Type B pancreatic cell (in vitro differentiated cells): ENCODE data around the gene CELF3. TPM values are rescaled to one million over a fixed set of nuclear protein-coding genes. Genes with fewer than 3 reads are reported as not detected.
"Not testable (repeated sequence)": the region's sequence is repeated elsewhere in the genome, so short reads cannot be mapped to it uniquely, and the experiment has no call there.

Source experiments
- DNase-seq: peaks from one replicate; pipeline ENCODE4 v3.0.0; 2021; ENCODE audit warnings: mixed read lengths; ENCODE audit not compliant: unreplicated experiment; ENCODE audit errors: extremely low spot score
- H3K27ac Mint-ChIP-seq: 2 replicates; pipeline ENCODE4 v1.8.0; 2021; ENCODE audit warnings: mild to moderate bottlenecking, mixed read lengths
- H3K27me3 Mint-ChIP-seq: 2 replicates; pipeline ENCODE4 v1.8.0; 2021; ENCODE audit warnings: mixed read lengths
- H3K36me3 Mint-ChIP-seq: 2 replicates; pipeline ENCODE4 v1.8.0; 2021; ENCODE audit warnings: mixed read lengths
- H3K4me1 Mint-ChIP-seq: one replicate; pipeline ENCODE4 v1.8.0; 2021; ENCODE audit warnings: mixed read lengths; ENCODE audit not compliant: unreplicated experiment
- H3K4me3 Mint-ChIP-seq: 2 replicates; pipeline ENCODE4 v1.8.0; 2021; ENCODE audit warnings: mild to moderate bottlenecking, mixed read lengths
- H3K9me3 Mint-ChIP-seq: 2 replicates; pipeline ENCODE4 v1.8.0; 2021; ENCODE audit warnings: mixed read lengths
- total RNA-seq: library from RNA; stranded (reverse); gene quantifications from 2 replicates; pipeline ENCODE4 v1.2.1, GENCODE V29; 2021; ENCODE audit warnings: low replicate concordance
- TF ChIP-seq, protein P1 (sequence below): fragments of 200-600 bp; sonication (generic); conservative IDR thresholded peaks from 2 replicates; pipeline ENCODE4 v1.5.0; 2021; ENCODE audit warnings: antibody characterized with exemption, mild to moderate bottlenecking

The CELF3 gene
- total RNA-seq, 1 donor from 2014 or later, result 17.9 TPM

GRCh38 chr1:151689494-151689893 is 27.1 kb downstream of the CELF3 start:
- no peaks in the 10 kb centered on the region for H3K9me3 Mint-ChIP-seq
- no peaks in the 10 kb centered on the region for H3K27me3 Mint-ChIP-seq
- DNase-seq, result no peak
- H3K36me3 Mint-ChIP-seq, result no peaks in the 10 kb centered on the region
- TF ChIP-seq, protein P1, sequence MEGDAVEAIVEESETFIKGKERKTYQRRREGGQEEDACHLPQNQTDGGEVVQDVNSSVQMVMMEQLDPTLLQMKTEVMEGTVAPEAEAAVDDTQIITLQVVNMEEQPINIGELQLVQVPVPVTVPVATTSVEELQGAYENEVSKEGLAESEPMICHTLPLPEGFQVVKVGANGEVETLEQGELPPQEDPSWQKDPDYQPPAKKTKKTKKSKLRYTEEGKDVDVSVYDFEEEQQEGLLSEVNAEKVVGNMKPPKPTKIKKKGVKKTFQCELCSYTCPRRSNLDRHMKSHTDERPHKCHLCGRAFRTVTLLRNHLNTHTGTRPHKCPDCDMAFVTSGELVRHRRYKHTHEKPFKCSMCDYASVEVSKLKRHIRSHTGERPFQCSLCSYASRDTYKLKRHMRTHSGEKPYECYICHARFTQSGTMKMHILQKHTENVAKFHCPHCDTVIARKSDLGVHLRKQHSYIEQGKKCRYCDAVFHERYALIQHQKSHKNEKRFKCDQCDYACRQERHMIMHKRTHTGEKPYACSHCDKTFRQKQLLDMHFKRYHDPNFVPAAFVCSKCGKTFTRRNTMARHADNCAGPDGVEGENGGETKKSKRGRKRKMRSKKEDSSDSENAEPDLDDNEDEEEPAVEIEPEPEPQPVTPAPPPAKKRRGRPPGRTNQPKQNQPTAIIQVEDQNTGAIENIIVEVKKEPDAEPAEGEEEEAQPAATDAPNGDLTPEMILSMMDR, result no peak
- no peak overlapping the region for H3K4me3 Mint-ChIP-seq
- no peak overlapping the region for H3K27ac Mint-ChIP-seq
- no peaks in the 10 kb centered on the region for H3K4me1 Mint-ChIP-seq

GRCh38 chr1:151686561-151686960 is 30.0 kb downstream of the CELF3 start:
- H3K27ac Mint-ChIP-seq, result no peak overlapping the region
- no peak for DNase-seq
- no peak overlapping the region for H3K4me3 Mint-ChIP-seq
- TF ChIP-seq, protein P1, result no peak
- H3K36me3 Mint-ChIP-seq, result no peaks in the 10 kb centered on the region
- H3K9me3 Mint-ChIP-seq, result no peaks in the 10 kb centered on the region
- no peaks in the 10 kb centered on the region for H3K4me1 Mint-ChIP-seq
- H3K27me3 Mint-ChIP-seq, result no peaks in the 10 kb centered on the region

GRCh38 chr1:151684128-151684527 is 32.5 kb downstream of the CELF3 start:
- Mint-ChIP-seq H3K9me3 (no peaks in the 10 kb centered on the region), H3K27ac (no peak overlapping the region), H3K36me3 (peaks cover 7% of the 10 kb centered on the region), H3K27me3 (no peaks in the 10 kb centered on the region), H3K4me1 (peaks cover 4% of the 10 kb centered on the region), H3K4me3 (no peak overlapping the region)
- DNase-seq, result no peak
- TF ChIP-seq, protein P1, result no peak

DNA sequence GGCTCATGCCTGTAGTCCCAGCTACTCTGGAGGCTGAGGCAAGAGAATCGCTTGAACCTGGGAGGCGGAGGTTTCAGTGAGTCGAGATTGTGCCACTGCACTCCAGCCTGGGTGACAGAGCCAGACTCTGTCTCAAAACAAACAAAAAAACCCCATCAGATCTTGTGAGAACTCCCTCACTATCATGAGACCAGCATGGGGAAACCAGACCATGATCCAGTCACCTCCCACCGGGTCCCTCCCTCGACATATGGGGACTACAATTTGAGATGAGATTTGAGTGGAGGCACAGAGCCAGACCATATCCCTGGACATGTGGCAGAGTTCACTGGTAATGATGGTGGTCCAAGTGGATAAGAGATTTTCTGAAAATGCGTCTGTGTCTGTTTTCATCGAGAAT is 33.7 kb downstream of the CELF3 start:
- DNase-seq, H3K4me3 Mint-ChIP-seq, H3K27me3 Mint-ChIP-seq, H3K9me3 Mint-ChIP-seq, H3K4me1 Mint-ChIP-seq, H3K27ac Mint-ChIP-seq: not testable (repeated sequence)
- H3K36me3 Mint-ChIP-seq, result peaks cover 12% of the 10 kb centered on the region

GRCh38 chr1:151681923-151682322 is 34.7 kb downstream of the CELF3 start:
- H3K27ac Mint-ChIP-seq, result no peak overlapping the region
- H3K9me3 Mint-ChIP-seq, result no peaks in the 10 kb centered on the region
- TF ChIP-seq, protein P1, result no peak
- H3K4me3 Mint-ChIP-seq, result no peak overlapping the region
- H3K4me1 Mint-ChIP-seq, result peaks cover 4% of the 10 kb centered on the region
- H3K27me3 Mint-ChIP-seq, result no peaks in the 10 kb centered on the region
- peaks cover 12% of the 10 kb centered on the region for H3K36me3 Mint-ChIP-seq
- no peak for DNase-seq

- no peaks in the 10 kb centered on the region for H3K9me3 Mint-ChIP-seq
- TF ChIP-seq, protein P1, result no peak
- DNase-seq, result no peak
- no peaks in the 10 kb centered on the region for H3K27me3 Mint-ChIP-seq
- no peak overlapping the region for H3K4me3 Mint-ChIP-seq
- H3K4me1 Mint-ChIP-seq, result peaks cover 4% of the 10 kb centered on the region
- no peak overlapping the region for H3K27ac Mint-ChIP-seq
- peaks cover 12% of the 10 kb centered on the region for H3K36me3 Mint-ChIP-seq
Observed at GRCh38 chr1:151680826-151681225, 35.8 kb downstream of the CELF3 start.
